GM08714 (cell line): ENCODE measurements around the gene MYO5A.

Source experiments
- H3K4me3 ChIP-seq: fragments of 200-500 bp; sonication (Bioruptor generic); 2 replicates; pipeline ENCODE4 v1.5.1; 2014; ENCODE audit warnings: mild to moderate bottlenecking, low read length, inconsistent platforms
- ZNF274 ChIP-seq: IDR thresholded peaks from 2 replicates; pipeline ENCODE4 v1.6.1; 2012; ENCODE audit warnings: mild to moderate bottlenecking, low read depth, low read length

MYO5A gene

GRCh38 chr15:52350423-52350822, 178.3 kb downstream of the MYO5A start:
- no peak for TF ChIP-seq ZNF274
- H3K4me3 ChIP-seq: no peak overlapping the region

GRCh38 chr15:52349052-52349700, 179.5 kb downstream of the MYO5A start:
- no peak for TF ChIP-seq ZNF274
- no peak overlapping the region for H3K4me3 ChIP-seq

DNA sequence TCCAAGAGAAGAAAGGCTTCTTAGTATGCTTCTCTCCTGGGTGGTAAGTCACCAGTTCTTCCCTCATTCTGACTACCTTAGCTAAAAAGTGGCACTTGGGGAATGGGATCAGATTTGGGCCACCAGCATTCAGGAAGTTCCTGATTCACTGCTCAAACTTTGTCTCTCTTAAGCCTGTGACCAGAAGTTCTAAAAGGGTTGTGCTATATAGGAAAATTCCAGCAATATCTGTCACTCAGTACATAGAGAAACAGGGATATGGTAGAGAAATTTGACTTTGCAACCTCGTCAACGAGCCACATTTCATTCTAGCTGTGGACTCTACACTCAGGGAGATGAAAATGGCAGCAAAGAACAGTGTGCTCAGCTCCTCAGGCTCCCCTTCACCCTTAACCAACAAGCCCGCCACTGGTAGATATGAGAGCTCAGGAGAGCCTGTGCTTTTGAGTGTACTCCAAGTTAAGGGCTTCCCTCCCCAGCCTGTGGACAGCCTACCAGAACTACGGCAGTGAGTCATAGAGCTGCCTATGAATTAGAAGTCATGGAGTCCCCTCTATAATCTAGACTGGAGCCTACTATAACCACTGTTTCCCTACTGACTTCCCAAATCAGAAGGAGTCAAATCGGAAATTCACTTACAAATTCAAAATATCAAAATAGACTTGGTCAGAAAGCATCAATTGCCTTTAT, 180.5 kb downstream of the MYO5A start:
- TF ChIP-seq ZNF274: no peak
- no peak overlapping the region for H3K4me3 ChIP-seq

- H3K4me3 ChIP-seq: no peak overlapping the region
- no peak for TF ChIP-seq ZNF274
These were observed 184.1 kb downstream of the MYO5A start for GRCh38 chr15:52344592-52344991.

- TF ChIP-seq ZNF274: no peak
- H3K4me3 ChIP-seq: no peak overlapping the region
These were observed 184.8 kb downstream of the MYO5A start for GRCh38 chr15:52343831-52344230.

- H3K4me3 ChIP-seq: no peak overlapping the region
- TF ChIP-seq ZNF274: no peak
These were observed 188.6 kb downstream of the MYO5A start for GRCh38 chr15:52340093-52340492.

DNA sequence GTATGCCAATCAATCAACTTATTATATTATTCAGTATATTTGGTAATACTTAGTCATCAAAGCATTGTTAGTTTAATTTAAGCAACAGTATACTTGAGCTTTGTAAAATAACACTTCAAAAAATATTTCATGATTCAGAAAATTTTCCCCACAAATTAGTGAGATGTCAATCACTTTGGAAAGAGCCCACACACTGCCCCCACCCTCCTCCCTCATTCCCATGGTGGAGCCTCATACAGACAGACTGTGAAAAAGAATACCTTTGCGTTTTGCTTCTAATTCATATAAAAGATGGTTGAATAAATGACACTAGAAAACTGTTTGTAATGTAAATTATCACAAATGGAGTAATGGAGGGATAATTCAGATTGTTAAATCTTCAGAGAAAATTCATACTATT, 189.8 kb downstream of the MYO5A start:
- TF ChIP-seq ZNF274: no peak
- H3K4me3 ChIP-seq: no peak overlapping the region

GRCh38 chr15:52338058-52338457, 190.6 kb downstream of the MYO5A start:
- TF ChIP-seq ZNF274: no peak
- no peak overlapping the region for H3K4me3 ChIP-seq

DNA sequence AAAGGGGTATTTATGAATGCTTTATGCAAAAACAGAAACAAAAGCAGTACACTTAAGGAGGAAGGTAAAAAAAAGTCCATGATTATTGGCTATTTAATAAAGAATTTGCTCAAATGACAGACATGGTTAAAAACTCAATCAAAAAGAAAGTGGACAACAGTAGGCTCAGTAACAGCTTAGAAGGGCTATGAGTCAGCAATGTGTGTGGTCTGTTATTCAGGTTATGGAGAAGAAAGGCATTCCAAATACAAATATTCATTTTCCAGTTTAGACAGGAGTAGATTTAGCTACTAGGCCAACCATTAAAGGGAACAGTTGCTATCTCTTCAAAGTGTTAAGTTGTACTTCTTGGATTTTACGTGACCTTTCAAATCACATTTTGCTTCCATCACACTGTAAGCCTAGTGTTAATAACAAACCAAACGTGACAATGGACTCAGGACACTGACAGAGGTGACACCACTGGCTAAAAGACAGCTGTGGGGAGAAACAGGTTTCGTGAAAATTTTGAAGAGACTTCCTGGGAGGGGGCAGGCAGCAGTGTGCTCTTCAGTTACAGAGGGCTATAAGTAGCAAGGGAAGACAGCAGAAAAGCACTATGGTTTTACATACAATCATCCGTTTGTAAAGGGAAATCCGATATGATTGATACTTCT, 191.4 kb downstream of the MYO5A start:
- TF ChIP-seq ZNF274: no peak

DNA sequence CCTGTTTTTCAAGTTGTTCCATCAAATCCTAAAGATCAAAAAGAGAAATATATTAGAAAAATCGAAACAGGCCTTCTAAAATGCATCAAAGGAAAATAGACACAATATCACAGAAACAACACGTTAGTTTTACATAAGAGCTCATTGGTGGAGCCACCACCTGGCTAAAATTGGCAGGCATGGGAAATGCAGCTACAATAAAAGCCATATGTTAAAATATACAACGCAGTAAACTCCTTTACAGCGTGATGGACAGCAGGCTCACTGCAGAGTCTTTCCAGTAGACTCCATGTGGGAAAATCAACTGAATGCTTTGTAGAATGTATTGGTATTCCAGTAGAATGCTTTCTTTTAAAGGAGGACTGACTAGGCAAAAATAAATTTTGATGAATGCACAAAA, 192.2 kb downstream of the MYO5A start:
- H3K4me3 ChIP-seq: no peak overlapping the region
- no peak for TF ChIP-seq ZNF274

More for the DNA sequence above, 191.4 kb downstream of the MYO5A start:
- H3K4me3 ChIP-seq: no peak overlapping the region

- H3K4me3 ChIP-seq: no peak overlapping the region
- TF ChIP-seq ZNF274: no peak
These were observed 194.1 kb downstream of the MYO5A start for GRCh38 chr15:52334491-52335160.

GRCh38 chr15:52331490-52332240, 197.0 kb downstream of the MYO5A start:
- TF ChIP-seq ZNF274: no peak
- H3K4me3 ChIP-seq: no peak overlapping the region

DNA sequence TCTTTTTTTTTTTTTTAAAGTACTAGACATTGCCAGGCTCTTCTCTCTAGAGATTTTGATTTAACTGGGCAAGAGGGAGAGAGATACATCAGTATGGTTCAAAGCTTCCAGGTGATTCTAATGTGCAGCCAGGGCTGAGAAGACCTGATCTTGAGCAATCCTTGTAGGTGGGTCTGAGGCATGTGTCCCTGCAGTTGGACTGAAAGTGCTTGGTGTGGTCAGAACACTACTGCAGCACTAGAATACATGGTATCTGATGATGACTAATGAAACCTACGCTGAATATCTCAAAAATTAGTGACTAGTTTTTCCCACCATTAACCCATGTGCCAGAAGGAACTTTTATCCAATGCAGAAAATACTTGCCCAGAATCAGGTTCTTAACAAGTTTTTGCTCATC, 198.7 kb downstream of the MYO5A start:
- no peak for TF ChIP-seq ZNF274

DNA sequence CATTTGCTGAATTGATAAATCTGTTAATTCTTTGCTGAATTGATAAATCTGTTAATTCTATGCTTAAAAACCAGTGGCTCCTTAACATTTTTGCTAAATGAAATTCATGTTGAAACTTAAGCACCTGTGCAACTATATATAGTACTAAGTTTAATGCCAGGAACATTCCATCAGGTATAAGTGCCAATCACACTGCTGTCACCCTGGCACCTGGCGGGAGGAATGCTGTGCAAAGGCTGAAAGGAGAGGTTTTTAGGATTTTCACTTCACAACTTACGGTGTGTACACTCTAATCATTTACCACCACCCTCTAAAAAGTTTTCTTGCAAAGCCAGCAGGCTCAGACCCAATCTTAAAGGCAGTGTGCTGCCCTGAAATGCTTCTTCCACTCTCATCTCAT, 199.5 kb downstream of the MYO5A start:
- TF ChIP-seq ZNF274: no peak
- no peak overlapping the region for H3K4me3 ChIP-seq

More for the DNA sequence above, 198.7 kb downstream of the MYO5A start:
- no peak overlapping the region for H3K4me3 ChIP-seq
